IMR-90 (cell line): ENCODE measurements around the gene SMIM33. TPM values are rescaled to one million over a fixed set of nuclear protein-coding genes. Genes with fewer than 3 reads are reported as not detected.

Experiments
- ATAC-seq: fragments of 200-7000 bp; cut with Tn5 transposase; 2 replicates; pipeline ENCODE4 v1.9.1; 2020; ENCODE audit warnings: low read depth, mild to moderate bottlenecking, moderate library complexity
- BruUV-seq: library from RNA; stranded (reverse); fragments of 400-500 nt; replicated peaks from 2 replicates; lab custom pipeline; 2021; lab: Mats Ljungman, UMichigan
- CTCF ChIA-PET: fragments of 300-600 bp; formaldehyde crosslinking; extraction: SDS; loops from one replicate; lab custom pipeline; 2021; ENCODE audit warnings: antibody characterized with exemption; lab: Yijun Ruan, JAX
- POLR2A ChIA-PET: fragments of 300-600 bp; sonication (Branson Sonifier 250); formaldehyde crosslinking; loops from one replicate; lab custom pipeline; 2022; ENCODE audit warnings: antibody characterized with exemption; ENCODE audit not compliant: unreplicated experiment; lab: Charles Lee
- DNase-seq: peaks from one replicate; pipeline ENCODE4 v3.0.0; 2013
- H2AFZ ChIP-seq: replicated peaks from 2 replicates; pipeline ENCODE3; 2013; ENCODE audit warnings: low read length, mild to moderate bottlenecking; ENCODE audit not compliant: poor library complexity
- H2AK5ac ChIP-seq: 2 replicates; pipeline ENCODE4 v1.6.1; 2013; ENCODE audit warnings: low read depth, low read length, inconsistent platforms
- H2AK9ac ChIP-seq: replicated peaks from 2 replicates; pipeline ENCODE3; 2013; ENCODE audit warnings: mild to moderate bottlenecking, low read depth, low read length, moderate library complexity; ENCODE audit not compliant: poor library complexity
- H2BK120ac ChIP-seq: 2 replicates; pipeline ENCODE4 v1.6.1; 2013; ENCODE audit warnings: low read depth, low read length, inconsistent platforms
- H2BK15ac ChIP-seq: 3 replicates; pipeline ENCODE4 v1.6.1; 2013; ENCODE audit warnings: low read depth, low read length, inconsistent platforms
- H2BK20ac ChIP-seq: 2 replicates; pipeline ENCODE4 v1.6.1; 2013; ENCODE audit warnings: low read depth, mild to moderate bottlenecking, inconsistent platforms, low read length, moderate library complexity
- H2BK5ac ChIP-seq: 2 replicates; pipeline ENCODE4 v1.6.1; 2013; ENCODE audit warnings: mild to moderate bottlenecking, low read depth, low read length, inconsistent platforms; ENCODE audit not compliant: poor library complexity, severe bottlenecking
- H3K14ac ChIP-seq: replicated peaks from 2 replicates; pipeline ENCODE4 v1.6.1; 2013; ENCODE audit warnings: low read depth, low read length, inconsistent platforms
- H3K18ac ChIP-seq: 2 replicates; pipeline ENCODE4 v1.6.1; 2013; ENCODE audit warnings: low read depth, low read length, control low read depth
- H3K23ac ChIP-seq: 2 replicates; pipeline ENCODE4 v1.6.1; 2013; ENCODE audit warnings: low read depth, low read length, inconsistent platforms
- H3K27ac ChIP-seq: 2 replicates; pipeline ENCODE4 v1.5.1; 2013; ENCODE audit warnings: mild to moderate bottlenecking, control low read depth, low read length; ENCODE audit not compliant: insufficient read depth
- H3K27me3 ChIP-seq: 2 replicates; pipeline ENCODE4 v1.6.1; 2013; ENCODE audit warnings: low read length; ENCODE audit not compliant: control insufficient read depth, insufficient read depth
- H3K36me3 ChIP-seq: 2 replicates; pipeline ENCODE4 v1.6.1; 2013; ENCODE audit warnings: low read length, mixed read lengths; ENCODE audit not compliant: control insufficient read depth, insufficient read depth
- H3K4ac ChIP-seq: 2 replicates; pipeline ENCODE4 v1.6.1; 2013; ENCODE audit warnings: low read depth, low read length, inconsistent platforms
- H3K4me1 ChIP-seq: 2 replicates; pipeline ENCODE4 v1.6.1; 2013; ENCODE audit warnings: low read length, mixed read lengths; ENCODE audit not compliant: control insufficient read depth, insufficient read depth
- H3K4me2 ChIP-seq: 2 replicates; pipeline ENCODE4 v1.6.1; 2013; ENCODE audit warnings: low read depth, mild to moderate bottlenecking, control low read depth, low read length, moderate library complexity
- H3K4me3 ChIP-seq: 2 replicates; pipeline ENCODE4 v1.5.1; 2013; ENCODE audit warnings: low read depth, mild to moderate bottlenecking, control low read depth, low read length, moderate library complexity; ENCODE audit not compliant: insufficient read depth
- H3K56ac ChIP-seq: 2 replicates; pipeline ENCODE4 v1.6.1; 2013; ENCODE audit warnings: low read length, inconsistent platforms; ENCODE audit not compliant: insufficient read depth; ENCODE audit errors: extremely low read depth
- H3K79me1 ChIP-seq, 2 experiments: 2 replicates each; pipeline ENCODE4 v1.6.1; 2013; ENCODE audit warnings: low read length in 2 of 2, inconsistent platforms in 1 of 2, low read depth in 1 of 2
- H3K9ac ChIP-seq: 2 replicates; pipeline ENCODE4 v1.6.1; 2013; ENCODE audit warnings: low read depth, low read length, control low read depth
- H3K9me1 ChIP-seq: 2 replicates; pipeline ENCODE4 v1.6.1; 2013; ENCODE audit warnings: low read length, inconsistent platforms; ENCODE audit not compliant: insufficient read depth
- H3K9me3 ChIP-seq: 2 replicates; pipeline ENCODE4 v1.6.1; 2013; ENCODE audit warnings: low read length; ENCODE audit not compliant: control insufficient read depth, insufficient read depth
- H4K20me1 ChIP-seq: 2 replicates; pipeline ENCODE4 v1.6.1; 2013; ENCODE audit warnings: low read length, inconsistent platforms; ENCODE audit not compliant: insufficient read depth
- H4K5ac ChIP-seq: 2 replicates; pipeline ENCODE4 v1.6.1; 2013; ENCODE audit warnings: mild to moderate bottlenecking, low read depth, low read length, control low read depth
- H4K8ac ChIP-seq, 2 experiments: 2 replicates each; pipeline ENCODE4 v1.6.1; 2013; ENCODE audit warnings: low read depth in 2 of 2, low read length in 2 of 2, control low read depth in 1 of 2, inconsistent platforms in 1 of 2
- H4K91ac ChIP-seq: 2 replicates; pipeline ENCODE4 v1.6.1; 2013; ENCODE audit warnings: low read depth, low read length, inconsistent platforms; ENCODE audit not compliant: insufficient read depth
- CEBPB ChIP-seq: IDR thresholded peaks from 2 replicates; pipeline ENCODE4 v1.6.1; 2012; ENCODE audit warnings: low read depth, low read length, improper control_type of control experiment
- FOS ChIP-seq: fragments of 150-350 bp; IDR thresholded peaks from 2 replicates; pipeline ENCODE4 v1.6.1; 2016; ENCODE audit warnings: low read depth, low read length
- MAZ ChIP-seq: IDR thresholded peaks from 2 replicates; pipeline ENCODE4 v1.6.1; 2012; ENCODE audit warnings: low read depth, mild to moderate bottlenecking, low read length, improper control_type of control experiment, moderate library complexity, borderline replicate concordance
- POLR2A ChIP-seq: IDR thresholded peaks from 2 replicates; pipeline ENCODE4 v1.6.1; 2012; ENCODE audit warnings: mild to moderate bottlenecking, low read depth, low read length
- WGBS, 2 experiments: methylation state at CpG; one replicate each; pipeline versions ENCODE4 v1.1.5 to v1.1.7; 2013; ENCODE audit warnings: missing lambda C conversion rate in 2 of 2; ENCODE audit not compliant: insufficient read length in 1 of 2; ENCODE audit errors: extremely low coverage in 2 of 2; 5-methylcytosine and 5-hydroxymethylcytosine counted together
- dilution Hi-C: fragments of 300-500 bp; cut with HindIII; formaldehyde crosslinking; loops from one replicate; pipeline ENCODE4 v1.14.3; 2018; ENCODE audit warnings: low sequenced_read_pairs; ENCODE audit not compliant: unreplicated experiment
- in situ Hi-C: fragments of 300-500 bp; cut with MboI; formaldehyde crosslinking; loops from 3 replicates; pipeline ENCODE4 v1.14.3; 2019; ENCODE audit warnings: low sequenced_read_pairs, inconsistent platforms, mixed read lengths
- intact Hi-C: fragments of 100-400 bp; cut with micrococcal nuclease; formaldehyde crosslinking; loops from 2 replicates; pipeline ENCODE4 v1.10.0; 2022
- polyA plus RNA-seq, 3 experiments: library from polyadenylated mRNA; depleted of rRNA; stranded (reverse); fragments of >200 nt; gene quantifications; 2 replicates each; pipeline ENCODE4 v1.2.3, GENCODE V29; 2012; ENCODE audit warnings: low replicate concordance in 1 of 3
- total RNA-seq: library from RNA; depleted of rRNA; stranded (reverse); fragments of >200 nt; gene quantifications from 2 replicates; pipeline ENCODE4 v1.2.3, GENCODE V29; 2012
- TF ChIP-seq, protein P1 (sequence below): conservative IDR thresholded peaks from 2 replicates; pipeline ENCODE4 v1.5.1; 2012; ENCODE audit warnings: mild to moderate bottlenecking, low read depth, low read length, improper control_type of control experiment
- TF ChIP-seq, protein P2 (sequence below): fragments of 150-350 bp; IDR thresholded peaks from 2 replicates; pipeline ENCODE4 v1.6.1; 2017; ENCODE audit warnings: mild to moderate bottlenecking, antibody characterized with exemption, low read length, low read depth

SMIM33 gene
- total and polyA plus RNA-seq, 2 of the 4 experiments (the other 2 are of a cell fraction) = not detected

DNA sequence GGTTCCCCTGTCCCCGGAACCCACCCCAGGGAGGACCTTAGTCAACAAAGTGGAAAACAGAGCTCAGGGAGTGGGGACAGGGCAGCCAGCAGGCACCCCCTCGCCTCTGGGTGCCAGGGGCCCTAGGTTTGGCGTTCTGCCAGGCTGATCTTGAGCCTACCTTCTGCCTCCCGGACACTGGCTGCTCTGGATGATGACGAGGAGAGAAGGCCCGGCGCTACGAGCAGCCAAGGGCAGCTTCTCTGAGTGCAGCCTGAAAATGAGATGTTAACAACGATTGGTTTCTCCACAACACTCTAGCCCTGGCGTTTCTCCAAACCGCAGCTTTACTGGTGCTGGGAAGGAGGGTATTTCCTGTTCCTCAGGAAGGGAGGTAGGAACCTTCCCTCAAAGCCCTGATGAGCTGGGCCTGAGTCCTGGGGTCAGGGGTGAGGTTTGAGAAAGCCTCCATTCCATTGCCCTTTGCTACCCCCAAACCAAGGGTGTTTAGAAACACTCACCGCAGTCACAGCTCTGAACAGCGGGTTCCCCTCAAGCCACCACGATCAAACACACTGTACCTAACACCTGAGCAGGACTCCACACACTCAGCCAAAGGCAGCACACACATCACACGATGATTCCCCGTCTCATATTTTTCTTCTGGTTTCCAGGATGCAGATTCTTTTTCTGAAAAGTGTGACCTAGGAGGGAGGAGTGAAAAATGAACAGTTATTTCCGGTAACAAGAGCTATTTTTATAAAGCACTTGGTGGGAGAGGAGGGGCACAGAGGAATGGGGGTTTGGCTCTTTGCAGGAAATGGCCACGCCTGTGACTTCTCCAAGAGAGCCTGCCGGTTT lies 11.5 kb downstream of the SMIM33 start, which contains the start of gene STING1:
STING1 (minus strand) TSS at position 709 of the 840 bp plus-strand sequence. CDS start 1,054 bp downstream, outside the sequence.
- Histone ChIP-seq H4K20me1 (no peaks in the 10 kb centered on the region; the same call in 1 of the 2 replicates), H2BK15ac (peak within 1 kb of the TSS; percentile 91), H3K9me1 (peaks cover 10% of the 10 kb centered on the region), H2BK20ac (peak within 1 kb of the TSS; percentile 93), H2AK9ac (peak within 1 kb of the TSS; percentile 98), H3K9me3 (no peaks in the 10 kb centered on the region), H3K4ac (peak within 1 kb of the TSS; percentile 99), H2BK5ac (peak within 1 kb of the TSS; percentile 97), H3K9ac (peak within 1 kb of the TSS; percentile 81), H3K4me2 (peak within 1 kb of the TSS; percentile 80), H2BK120ac (peak within 1 kb of the TSS; percentile 97), H2AK5ac (peak within 1 kb of the TSS; percentile 95), H4K5ac (peak within 1 kb of the TSS; percentile 95), H4K8ac (peak within 1 kb of the TSS; percentile 70 to 98), H3K18ac (peak within 1 kb of the TSS; percentile 93), H3K4me3 (peak within 1 kb of the TSS; percentile 36), H3K27ac (peak within 1 kb of the TSS; percentile 95), H3K56ac (peak within 1 kb of the TSS; percentile 88), H3K79me1 (peaks cover 15 to 34% of the 10 kb centered on the region in 2 experiments), H3K4me1 (peaks cover 14% of the 10 kb centered on the region), H3K23ac (peak within 1 kb of the TSS; percentile 99), H3K36me3 (peaks cover 8% of the 10 kb centered on the region), H3K27me3 (no peaks in the 10 kb centered on the region), H2AFZ (peak within 1 kb of the TSS; percentile 87), H4K91ac (peak within 1 kb of the TSS; percentile 99), H3K14ac (peak within 1 kb of the TSS; percentile 98)
- intact Hi-C loops = no loop called here
- ChIA-PET CTCF (interaction anchor here (0.7 to 1.1 kb wide), 4 partner anchors 24 to 59 kb away, joined by 3 to 4 read pairs (median 3); no protein-coding TSS in a partner anchor), POLR2A (interaction anchor here (0.5 kb wide), 1 partner anchor 837 kb away, joined by 5 read pairs; no protein-coding TSS in a partner anchor)
- WGBS, 2 experiments = 0% methylated on average over 2 of the region's 19 CpGs; no CpG with 5 or more reads in 1 of the 2 experiments
- ATAC-seq (peak; percentile 90), DNase-seq (peak; percentile 98)
- TF ChIP-seq MAZ = no peak; the same call in 1 of the 2 replicates
- no peak; the same call in 1 of the 2 replicates for TF ChIP-seq POLR2A
- TF ChIP-seq FOS = 0 out of 2 replicates have a peak, but pooled peaks have one; percentile 4
- TF ChIP-seq, protein P1, sequence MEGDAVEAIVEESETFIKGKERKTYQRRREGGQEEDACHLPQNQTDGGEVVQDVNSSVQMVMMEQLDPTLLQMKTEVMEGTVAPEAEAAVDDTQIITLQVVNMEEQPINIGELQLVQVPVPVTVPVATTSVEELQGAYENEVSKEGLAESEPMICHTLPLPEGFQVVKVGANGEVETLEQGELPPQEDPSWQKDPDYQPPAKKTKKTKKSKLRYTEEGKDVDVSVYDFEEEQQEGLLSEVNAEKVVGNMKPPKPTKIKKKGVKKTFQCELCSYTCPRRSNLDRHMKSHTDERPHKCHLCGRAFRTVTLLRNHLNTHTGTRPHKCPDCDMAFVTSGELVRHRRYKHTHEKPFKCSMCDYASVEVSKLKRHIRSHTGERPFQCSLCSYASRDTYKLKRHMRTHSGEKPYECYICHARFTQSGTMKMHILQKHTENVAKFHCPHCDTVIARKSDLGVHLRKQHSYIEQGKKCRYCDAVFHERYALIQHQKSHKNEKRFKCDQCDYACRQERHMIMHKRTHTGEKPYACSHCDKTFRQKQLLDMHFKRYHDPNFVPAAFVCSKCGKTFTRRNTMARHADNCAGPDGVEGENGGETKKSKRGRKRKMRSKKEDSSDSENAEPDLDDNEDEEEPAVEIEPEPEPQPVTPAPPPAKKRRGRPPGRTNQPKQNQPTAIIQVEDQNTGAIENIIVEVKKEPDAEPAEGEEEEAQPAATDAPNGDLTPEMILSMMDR = no peak
- TF ChIP-seq, protein P2, sequence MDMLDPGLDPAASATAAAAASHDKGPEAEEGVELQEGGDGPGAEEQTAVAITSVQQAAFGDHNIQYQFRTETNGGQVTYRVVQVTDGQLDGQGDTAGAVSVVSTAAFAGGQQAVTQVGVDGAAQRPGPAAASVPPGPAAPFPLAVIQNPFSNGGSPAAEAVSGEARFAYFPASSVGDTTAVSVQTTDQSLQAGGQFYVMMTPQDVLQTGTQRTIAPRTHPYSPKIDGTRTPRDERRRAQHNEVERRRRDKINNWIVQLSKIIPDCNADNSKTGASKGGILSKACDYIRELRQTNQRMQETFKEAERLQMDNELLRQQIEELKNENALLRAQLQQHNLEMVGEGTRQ = no peak
- no peak for TF ChIP-seq CEBPB
- BruUV-seq = no TSS peak
- in situ Hi-C loops = no loop called here
- dilution Hi-C loops = no loop called here
